Dermis microvascular lymphatic vessel endothelial cell (primary cell): ENCODE data around the gene C20orf204. TPM values are rescaled to one million over a fixed set of nuclear protein-coding genes. Genes with fewer than 3 reads are reported as not detected.
A peak's percentile ranks its signal among the peaks of the same experiment; 100 is the strongest.

Source experiments
- DNase-seq, 2 donors: peaks; one replicate each; pipeline versions ENCODE4 v3.0.0 to v3.0.0-alpha.2; 2010; ENCODE audit warnings: low read depth in 2 of 2
- total RNA-seq: library from RNA; depleted of rRNA; stranded (reverse); fragments of >200 nt; gene quantifications from 2 replicates; pipeline ENCODE4 v1.2.1, GENCODE V29; 2014

Gene C20orf204
- total RNA-seq, 1 donor from 2014 or later: 6.3 TPM

GRCh38 chr20:64025826-64026412 is 10.1 kb upstream of the C20orf204 start:
- no peak for DNase-seq

- DNase-seq: no peak
Measured at GRCh38 chr20:64027981-64028685, 7.8 kb upstream of the C20orf204 start.

- DNase-seq: no peak
Measured at GRCh38 chr20:64029293-64030117, 6.5 kb upstream of the C20orf204 start.

- no peak for DNase-seq
Measured at GRCh38 chr20:64030371-64031134, 5.4 kb upstream of the C20orf204 start.

GRCh38 chr20:64031822-64032314 is 4.1 kb upstream of the C20orf204 start:
- DNase-seq: no peak

- no peak for DNase-seq
Measured at GRCh38 chr20:64032706-64033624, 3.0 kb upstream of the C20orf204 start.

GRCh38 chr20:64033981-64034493 is 1.9 kb upstream of the C20orf204 start:
- no peak for DNase-seq

GRCh38 chr20:64035066-64035932 is 683 bp upstream of the C20orf204 start:
- DNase-seq: no peak

- no peak for DNase-seq
Measured at GRCh38 chr20:64036346-64037198, 590 bp downstream of the C20orf204 start.

- DNase-seq: no peak
Measured at GRCh38 chr20:64037199-64037497, 1.2 kb downstream of the C20orf204 start.

GRCh38 chr20:64037498-64038213 is 1.7 kb downstream of the C20orf204 start:
- DNase-seq: peak in 1 of 2 donors; percentile 26

- no peak for DNase-seq
Measured at GRCh38 chr20:64038224-64038564, 2.2 kb downstream of the C20orf204 start.

GRCh38 chr20:64038565-64039292 is 2.7 kb downstream of the C20orf204 start:
- DNase-seq: peak; percentile 96 to 97

GRCh38 chr20:64039293-64040160 is 3.5 kb downstream of the C20orf204 start:
- peak in 1 of 2 donors; percentile 30 for DNase-seq

GRCh38 chr20:64040231-64041039 is 4.5 kb downstream of the C20orf204 start:
- DNase-seq: no peak
